ENCODE measurements around the gene DHRSX. TPM values are rescaled to one million over a fixed set of nuclear protein-coding genes. Genes with fewer than 3 reads are reported as not detected.
A peak's percentile ranks its signal among the peaks of the same experiment; 100 is the strongest.
"Not testable (repeated sequence)": the region's sequence is repeated elsewhere in the genome, so short reads cannot be mapped to it uniquely, and the experiment has no call there.

The DHRSX gene
- total RNA-seq, 1 donor from 2014 or later, result 29.9 TPM

- intact Hi-C loops (cut with DNase I), result no loop called here
- DNase-seq (no peak), ATAC-seq (ENCODE audit: poor library complexity) (no peak)
Observed at GRCh38 chrX:2483398-2484060, 17.2 kb downstream of the DHRSX start.

GRCh38 chrX:2481597-2481996 is 19.2 kb downstream of the DHRSX start:
- ATAC-seq (ENCODE audit: poor library complexity), result peak; percentile 55
- DNase-seq; intact Hi-C loops (cut with DNase I): not testable (repeated sequence)

GRCh38 chrX:2479982-2480381 is 20.8 kb downstream of the DHRSX start:
- DNase-seq; intact Hi-C loops (cut with DNase I); ATAC-seq (ENCODE audit: poor library complexity): not testable (repeated sequence)

- DNase-seq (no peak), ATAC-seq (ENCODE audit: poor library complexity) (no peak)
- intact Hi-C loops (cut with DNase I), result no loop called here
Observed at GRCh38 chrX:2479420-2479780, 21.4 kb downstream of the DHRSX start.

GRCh38 chrX:2478546-2479419 is 22.0 kb downstream of the DHRSX start:
- ATAC-seq (ENCODE audit: poor library complexity), result no peak
- no peak for DNase-seq
- intact Hi-C loops (cut with DNase I), result no loop called here

GRCh38 chrX:2477313-2477712 is 23.5 kb downstream of the DHRSX start:
- DNase-seq; ATAC-seq (ENCODE audit: poor library complexity); intact Hi-C loops (cut with DNase I): not testable (repeated sequence)

- ATAC-seq (ENCODE audit: poor library complexity), result no peak
- no peak for DNase-seq
- intact Hi-C loops (cut with DNase I), result no loop called here
Observed at GRCh38 chrX:2474963-2475726, 25.6 kb downstream of the DHRSX start.

- intact Hi-C loops (cut with DNase I), result no loop called here
- DNase-seq, result no peak
- ATAC-seq (ENCODE audit: poor library complexity), result no peak
Observed at GRCh38 chrX:2474280-2474962, 26.4 kb downstream of the DHRSX start.

- intact Hi-C loops (cut with DNase I); ATAC-seq (ENCODE audit: poor library complexity); DNase-seq: not testable (repeated sequence)
Observed at GRCh38 chrX:2473064-2473463, 27.7 kb downstream of the DHRSX start.

GRCh38 chrX:2471641-2472040 is 29.1 kb downstream of the DHRSX start:
- intact Hi-C loops (cut with DNase I), result no loop called here
- no peak for DNase-seq

GRCh38 chrX:2471126-2471525 is 29.6 kb downstream of the DHRSX start:
- intact Hi-C loops (cut with DNase I); DNase-seq: not testable (repeated sequence)

More at GRCh38 chrX:2471641-2472040, 29.1 kb downstream of the DHRSX start:
- ATAC-seq (ENCODE audit: poor library complexity), result no peak

GRCh38 chrX:2469852-2470251 is 30.9 kb downstream of the DHRSX start:
- ATAC-seq (ENCODE audit: poor library complexity); intact Hi-C loops (cut with DNase I); DNase-seq: not testable (repeated sequence)

More at GRCh38 chrX:2471126-2471525, 29.6 kb downstream of the DHRSX start:
- ATAC-seq (ENCODE audit: poor library complexity), result not testable (repeated sequence)

- DNase-seq (no peak), ATAC-seq (ENCODE audit: poor library complexity) (no peak)
- intact Hi-C loops (cut with DNase I), result no loop called here
Observed at GRCh38 chrX:2469196-2469685, 31.5 kb downstream of the DHRSX start.

GRCh38 chrX:2468261-2469195 is 32.2 kb downstream of the DHRSX start:
- ATAC-seq (ENCODE audit: poor library complexity) (no peak), DNase-seq (no peak)
- intact Hi-C loops (cut with DNase I), result no loop called here

- intact Hi-C loops (cut with DNase I), result no loop called here
- ATAC-seq (ENCODE audit: poor library complexity) (no peak), DNase-seq (no peak)
Observed at GRCh38 chrX:2466876-2467656, 33.7 kb downstream of the DHRSX start.

GRCh38 chrX:2464677-2465166 is 36.1 kb downstream of the DHRSX start:
- intact Hi-C loops (cut with DNase I), result no loop called here
- DNase-seq (no peak), ATAC-seq (ENCODE audit: poor library complexity) (no peak)

Data from Right ventricle myocardium superior (tissue), 1 donor.